ENCODE data around the gene OR1K1. TPM values are rescaled to one million over a fixed set of nuclear protein-coding genes. Genes with fewer than 3 reads are reported as not detected.

The OR1K1 gene
- total and polyA plus RNA-seq, 2 of the 13 experiments (the other 11 are each of a cell fraction or from before 2014, with no cell fraction given), result not detected

GRCh38 chr9:122780026-122780425, 19.9 kb upstream of the OR1K1 start:
- H3K9ac ChIP-seq (ENCODE audit: insufficient read depth, low read depth, low read length), result no peak overlapping the region
- ATAC-seq (no peak), DNase-seq (ENCODE audit: low spot score) (no peak), FAIRE-seq (no peak)
- 1% methylated on average over 4 of the region's 4 CpGs for WGBS (ENCODE audit: low lambda C conversion rate)
- in situ Hi-C loops (cut with HindIII; ENCODE audit: extremely low pct_ligation_motif_present, low pct_unique_long_range_greater_than_20kb), result no loop called here
- no peaks in the 10 kb centered on the region for H3K9me3 ChIP-seq (ENCODE audit: low read length)
- H3K27ac ChIP-seq (ENCODE audit: extremely low read length, insufficient read depth, low read length), result no peak overlapping the region
- no peaks in the 10 kb centered on the region; the same call in 1 of the 2 replicates for H3K4me1 ChIP-seq (ENCODE audit: insufficient read depth, low read length)
- H3K4me2 ChIP-seq (ENCODE audit: low read depth, low read length), result no peak overlapping the region
- no TSS peak for BruUV-seq (replicated peaks)
- peaks cover 1 to 7% of the 10 kb centered on the region in 2 experiments; a peak in 2 of 5 replicates for H3K27me3 ChIP-seq (ENCODE audit: control insufficient read depth in 1 of 2, insufficient read depth in 2 of 2, low read length in 2 of 2)
- H3K36me3 ChIP-seq (replicated peaks in 1 of 2; ENCODE audit: control insufficient read depth in 1 of 2, insufficient read depth in 2 of 2, low read length in 2 of 2), result no peaks in the 10 kb centered on the region
- ChIA-PET CTCF (ENCODE audit: low intra/inter-chr PET ratio, low total read pairs) (no interaction called here), POLR2A (no interaction called here)
- H3K4me3 ChIP-seq (replicated peaks in 1 of 3; ENCODE audit: insufficient read depth in 1 of 3, low read depth in 2 of 3, low read length in 3 of 3), result no peak overlapping the region
- no peak overlapping the region for H2AFZ ChIP-seq (ENCODE audit: low read length)
- TF ChIP-seq ARID3A (IDR thresholded peaks at IDR 0.05; ENCODE audit: low read depth, low read length) (no peak), IKZF4 (CRISPR knock-in tag; IDR thresholded peaks at IDR 0.05; ENCODE audit: borderline replicate concordance, low read depth, not compliant biosample characterization) (no peak)
- intact Hi-C loops (cut with micrococcal nuclease; ENCODE audit: unreplicated experiment), result no loop called here
- H4K20me1 ChIP-seq (ENCODE audit: insufficient read depth, low read length), result no peaks in the 10 kb centered on the region
- H3K79me2 ChIP-seq (ENCODE audit: insufficient read depth, low read length), result no peaks in the 10 kb centered on the region

- 0% methylated on average over 3 of the region's 3 CpGs for WGBS (ENCODE audit: low lambda C conversion rate)
- ChIA-PET POLR2A (no interaction called here), CTCF (ENCODE audit: low intra/inter-chr PET ratio, low total read pairs) (no interaction called here)
- Histone ChIP-seq H3K4me3 (replicated peaks in 1 of 3; ENCODE audit: insufficient read depth in 1 of 3, low read depth in 2 of 3, low read length in 3 of 3) (no peak overlapping the region), H3K9me3 (ENCODE audit: low read length) (no peaks in the 10 kb centered on the region), H3K36me3 (replicated peaks in 1 of 2; ENCODE audit: control insufficient read depth in 1 of 2, insufficient read depth in 2 of 2, low read length in 2 of 2) (no peaks in the 10 kb centered on the region), H3K27ac (ENCODE audit: extremely low read length, insufficient read depth, low read length) (no peak overlapping the region), H2AFZ (ENCODE audit: low read length) (no peak overlapping the region), H3K27me3 (ENCODE audit: control insufficient read depth in 1 of 2, insufficient read depth in 2 of 2, low read length in 2 of 2) (peaks cover 1 to 3% of the 10 kb centered on the region in 2 experiments; a peak in 2 of 5 replicates), H3K9ac (ENCODE audit: insufficient read depth, low read depth, low read length) (no peak overlapping the region), H3K4me2 (ENCODE audit: low read depth, low read length) (no peak overlapping the region), H3K4me1 (ENCODE audit: insufficient read depth, low read length) (no peaks in the 10 kb centered on the region; the same call in 1 of the 2 replicates), H3K79me2 (ENCODE audit: insufficient read depth, low read length) (no peaks in the 10 kb centered on the region), H4K20me1 (ENCODE audit: insufficient read depth, low read length) (no peaks in the 10 kb centered on the region)
- ATAC-seq (no peak), DNase-seq (ENCODE audit: low spot score) (no peak), FAIRE-seq (no peak)
- in situ Hi-C loops (cut with HindIII; ENCODE audit: extremely low pct_ligation_motif_present, low pct_unique_long_range_greater_than_20kb) (no loop called here), intact Hi-C loops (cut with micrococcal nuclease; ENCODE audit: unreplicated experiment) (no loop called here)
- BruUV-seq (replicated peaks), result no TSS peak
- TF ChIP-seq ZNF367 (CRISPR knock-in tag; IDR thresholded peaks at IDR 0.05; ENCODE audit: borderline replicate concordance) (no peak), ZNF230 (CRISPR knock-in tag; IDR thresholded peaks at IDR 0.05) (no peak), ZNF343 (CRISPR knock-in tag; IDR thresholded peaks at IDR 0.05) (no peak), TBX2 (CRISPR knock-in tag; IDR thresholded peaks at IDR 0.05; ENCODE audit: borderline replicate concordance) (no peak), THAP7 (CRISPR knock-in tag; IDR thresholded peaks at IDR 0.05) (no peak), ZNF580 (CRISPR knock-in tag; IDR thresholded peaks at IDR 0.05; ENCODE audit: borderline replicate concordance, low read depth) (no peak), TP53 (CRISPR knock-in tag; conservative IDR thresholded peaks at IDR 0.05) (no peak), ZNF121 (CRISPR knock-in tag; IDR thresholded peaks at IDR 0.05) (no peak), REST (IDR thresholded peaks at IDR 0.05; ENCODE audit: borderline replicate concordance in 1 of 2, low read depth in 1 of 2, low read length in 2 of 2) (no peak)
Observed at GRCh38 chr9:122781671-122782070, 18.3 kb upstream of the OR1K1 start.

Measured in HepG2 (cell line).